OCI-LY1 (cell line): ENCODE measurements around the gene MLPH.

Source experiments
- EZH2 ChIP-seq: fragments of 200-600 bp; sonication (generic), shearing (Covaris generic); IDR thresholded peaks from 2 replicates; pipeline ENCODE4 v1.8.0; 2017; ENCODE audit warnings: borderline replicate concordance, mixed run types, mild to moderate bottlenecking, antibody characterized with exemption, low read length, moderate library complexity, mixed read lengths
- TF ChIP-seq, protein P1 (sequence below): fragments of 200-600 bp; sonication (generic), shearing (Covaris generic); IDR thresholded peaks from 2 replicates; pipeline ENCODE4 v1.5.1; 2017; ENCODE audit warnings: mild to moderate bottlenecking, antibody characterized with exemption, low read length, moderate library complexity, mixed read lengths

DNA sequence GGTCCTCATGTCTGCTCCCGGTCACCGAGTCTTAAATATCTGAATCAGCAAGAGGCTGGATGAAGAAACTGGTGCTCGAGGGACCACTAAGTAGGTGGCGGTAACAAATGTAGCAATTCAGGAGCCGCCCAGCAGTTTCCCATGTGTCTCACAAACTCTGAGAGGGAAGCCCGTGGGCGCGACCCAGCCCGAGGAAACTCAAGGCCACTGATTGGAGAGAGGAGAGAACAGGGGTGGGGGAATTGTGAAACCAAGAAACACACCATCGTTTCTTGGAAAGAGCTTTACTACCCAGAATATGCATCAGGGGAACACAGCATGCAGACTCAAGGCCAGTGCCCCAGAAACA lies 10.8 kb downstream of the MLPH start:
- TF ChIP-seq, protein P1, sequence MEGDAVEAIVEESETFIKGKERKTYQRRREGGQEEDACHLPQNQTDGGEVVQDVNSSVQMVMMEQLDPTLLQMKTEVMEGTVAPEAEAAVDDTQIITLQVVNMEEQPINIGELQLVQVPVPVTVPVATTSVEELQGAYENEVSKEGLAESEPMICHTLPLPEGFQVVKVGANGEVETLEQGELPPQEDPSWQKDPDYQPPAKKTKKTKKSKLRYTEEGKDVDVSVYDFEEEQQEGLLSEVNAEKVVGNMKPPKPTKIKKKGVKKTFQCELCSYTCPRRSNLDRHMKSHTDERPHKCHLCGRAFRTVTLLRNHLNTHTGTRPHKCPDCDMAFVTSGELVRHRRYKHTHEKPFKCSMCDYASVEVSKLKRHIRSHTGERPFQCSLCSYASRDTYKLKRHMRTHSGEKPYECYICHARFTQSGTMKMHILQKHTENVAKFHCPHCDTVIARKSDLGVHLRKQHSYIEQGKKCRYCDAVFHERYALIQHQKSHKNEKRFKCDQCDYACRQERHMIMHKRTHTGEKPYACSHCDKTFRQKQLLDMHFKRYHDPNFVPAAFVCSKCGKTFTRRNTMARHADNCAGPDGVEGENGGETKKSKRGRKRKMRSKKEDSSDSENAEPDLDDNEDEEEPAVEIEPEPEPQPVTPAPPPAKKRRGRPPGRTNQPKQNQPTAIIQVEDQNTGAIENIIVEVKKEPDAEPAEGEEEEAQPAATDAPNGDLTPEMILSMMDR, result no peak
- no peak for TF ChIP-seq EZH2
